MCF 10A (cell line): Measurements from ENCODE around the gene BCAT1. TPM values are rescaled to one million over a fixed set of nuclear protein-coding genes. Genes with fewer than 3 reads are reported as not detected.
"Not testable (repeated sequence)": the region's sequence is repeated elsewhere in the genome, so short reads cannot be mapped to it uniquely, and the experiment has no call there.

ENCODE experiments used
- BruUV-seq: library from RNA; stranded (reverse); fragments of 400-500 nt; replicated peaks from 2 replicates; lab custom pipeline; 2021; lab: Mats Ljungman, UMichigan
- CTCF ChIA-PET: fragments of 300-600 bp; sonication (Branson Sonifier 250); formaldehyde crosslinking; extraction: SDS; loops from one replicate; lab custom pipeline; 2021; ENCODE audit warnings: antibody characterized with exemption, inconsistent platforms; lab: Yijun Ruan, JAX
- POLR2A ChIA-PET: fragments of 300-600, 350-650 bp; sonication (Branson Sonifier 250); formaldehyde crosslinking; extraction: SDS; loops from one replicate; lab custom pipeline; 2020; ENCODE audit warnings: antibody characterized with exemption, inconsistent platforms; lab: Yijun Ruan, JAX
- DNase-seq: peaks from one replicate; pipeline ENCODE4 v3.0.0-alpha.2; 2018; ENCODE audit not compliant: unreplicated experiment
- H3K27ac Mint-ChIP-seq: one replicate; pipeline ENCODE4 v1.8.0; 2022; ENCODE audit warnings: mild to moderate bottlenecking, low read depth, mixed read lengths; ENCODE audit not compliant: unreplicated experiment
- H3K27me3 Mint-ChIP-seq: one replicate; pipeline ENCODE4 v1.8.0; 2022; ENCODE audit warnings: mixed read lengths; ENCODE audit not compliant: insufficient read depth, unreplicated experiment
- H3K36me3 Mint-ChIP-seq: one replicate; pipeline ENCODE4 v1.8.0; 2022; ENCODE audit warnings: mild to moderate bottlenecking, moderate library complexity, mixed read lengths; ENCODE audit not compliant: insufficient read depth, unreplicated experiment
- H3K4me1 Mint-ChIP-seq: one replicate; pipeline ENCODE4 v1.8.0; 2022; ENCODE audit warnings: mixed read lengths; ENCODE audit not compliant: insufficient read depth, unreplicated experiment
- H3K4me3 Mint-ChIP-seq: one replicate; pipeline ENCODE4 v1.8.0; 2022; ENCODE audit warnings: mild to moderate bottlenecking, moderate library complexity, mixed read lengths; ENCODE audit not compliant: unreplicated experiment
- H3K9me3 Mint-ChIP-seq: one replicate; pipeline ENCODE4 v1.8.0; 2022; ENCODE audit warnings: mixed read lengths; ENCODE audit not compliant: unreplicated experiment
- intact Hi-C: fragments of 100-400 bp; cut with micrococcal nuclease; formaldehyde crosslinking; loops from 2 replicates; pipeline ENCODE4 v1.14.1; 2022
- total RNA-seq: library from RNA; stranded (reverse); gene quantifications from 2 replicates; pipeline ENCODE4 v1.2.3, GENCODE V29; 2022
- TF ChIP-seq, protein P1 (sequence below): fragments of 200-600 bp; IDR thresholded peaks from one replicate; pipeline ENCODE4 v1.8.0; 2022; ENCODE audit warnings: antibody characterized with exemption, mild to moderate bottlenecking; ENCODE audit not compliant: unreplicated experiment

Gene BCAT1
- total RNA-seq, 1 experiment from 2014 or later: 0.12 TPM

- H3K4me1 Mint-ChIP-seq: peaks cover 18% of the 10 kb centered on the region
- ChIA-PET POLR2A (interaction anchor here (1.1 to 1.8 kb wide), 2 partner anchors 13 to 301 kb away, joined by 3 to 6 read pairs; no protein-coding TSS in a partner anchor), CTCF (interaction anchor here (0.5 to 4.5 kb wide), 14 partner anchors 12 to 1378 kb away, joined by 3 to 20 read pairs (median 4); no protein-coding TSS in a partner anchor)
- DNase-seq: no peak
- no TSS peak for BruUV-seq
- intact Hi-C loops: loop anchor here (10.0 kb wide), 1 partner anchor 141 kb away; no protein-coding TSS in a partner anchor
- no peaks in the 10 kb centered on the region for H3K9me3 Mint-ChIP-seq
- H3K27me3 Mint-ChIP-seq: no peaks in the 10 kb centered on the region
- TF ChIP-seq, protein P1, sequence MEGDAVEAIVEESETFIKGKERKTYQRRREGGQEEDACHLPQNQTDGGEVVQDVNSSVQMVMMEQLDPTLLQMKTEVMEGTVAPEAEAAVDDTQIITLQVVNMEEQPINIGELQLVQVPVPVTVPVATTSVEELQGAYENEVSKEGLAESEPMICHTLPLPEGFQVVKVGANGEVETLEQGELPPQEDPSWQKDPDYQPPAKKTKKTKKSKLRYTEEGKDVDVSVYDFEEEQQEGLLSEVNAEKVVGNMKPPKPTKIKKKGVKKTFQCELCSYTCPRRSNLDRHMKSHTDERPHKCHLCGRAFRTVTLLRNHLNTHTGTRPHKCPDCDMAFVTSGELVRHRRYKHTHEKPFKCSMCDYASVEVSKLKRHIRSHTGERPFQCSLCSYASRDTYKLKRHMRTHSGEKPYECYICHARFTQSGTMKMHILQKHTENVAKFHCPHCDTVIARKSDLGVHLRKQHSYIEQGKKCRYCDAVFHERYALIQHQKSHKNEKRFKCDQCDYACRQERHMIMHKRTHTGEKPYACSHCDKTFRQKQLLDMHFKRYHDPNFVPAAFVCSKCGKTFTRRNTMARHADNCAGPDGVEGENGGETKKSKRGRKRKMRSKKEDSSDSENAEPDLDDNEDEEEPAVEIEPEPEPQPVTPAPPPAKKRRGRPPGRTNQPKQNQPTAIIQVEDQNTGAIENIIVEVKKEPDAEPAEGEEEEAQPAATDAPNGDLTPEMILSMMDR: no peak
- H3K4me3 Mint-ChIP-seq: no peak overlapping the region
- no peaks in the 10 kb centered on the region for H3K36me3 Mint-ChIP-seq
- no peak overlapping the region for H3K27ac Mint-ChIP-seq
These were observed 94.9 kb downstream of the BCAT1 start for GRCh38 chr12:24854017-24854416.

GRCh38 chr12:24853588-24853987 is 95.3 kb downstream of the BCAT1 start:
- no peaks in the 10 kb centered on the region for H3K27me3 Mint-ChIP-seq
- intact Hi-C loops: loop anchor here (2.0 to 10.0 kb wide), 2 partner anchors 141 to 277 kb away; no protein-coding TSS in a partner anchor
- POLR2A ChIA-PET: interaction anchor here (1.8 kb wide), 1 partner anchor 12 kb away, joined by 6 read pairs; no protein-coding TSS in a partner anchor
- H3K4me1 Mint-ChIP-seq: peaks cover 18% of the 10 kb centered on the region
- DNase-seq: peak; percentile 46
- H3K36me3 Mint-ChIP-seq: no peaks in the 10 kb centered on the region
- CTCF ChIA-PET: interaction anchor here (0.5 to 4.5 kb wide), 12 partner anchors 13 to 1377 kb away, joined by 3 to 20 read pairs (median 4); no protein-coding TSS in a partner anchor
- no peaks in the 10 kb centered on the region for H3K9me3 Mint-ChIP-seq
- H3K4me3 Mint-ChIP-seq: no peak overlapping the region
- no TSS peak for BruUV-seq
- no peak overlapping the region for H3K27ac Mint-ChIP-seq
- TF ChIP-seq, protein P1: no peak

DNA sequence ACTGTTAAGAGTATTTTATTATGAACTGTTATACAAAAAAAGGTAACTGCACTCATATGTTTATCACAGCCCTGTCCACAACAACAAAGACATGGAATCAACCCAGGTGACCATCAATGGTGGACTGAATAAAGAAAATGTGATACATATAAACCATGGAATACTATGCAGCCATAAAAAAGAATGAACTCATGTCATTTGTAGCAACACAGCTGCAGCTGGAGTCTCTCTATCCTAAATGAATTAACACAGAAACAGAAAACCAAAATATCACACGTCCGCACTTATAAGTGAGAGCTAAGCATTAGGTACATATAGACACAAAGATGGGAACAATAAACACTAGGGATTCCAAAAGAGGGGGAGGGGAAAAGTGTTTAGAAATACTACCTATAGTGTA is 95.8 kb downstream of the BCAT1 start:
- Mint-ChIP-seq H3K36me3 (no peaks in the 10 kb centered on the region), H3K27me3 (no peaks in the 10 kb centered on the region), H3K4me1 (peaks cover 18% of the 10 kb centered on the region), H3K4me3 (no peak overlapping the region), H3K27ac (no peak overlapping the region), H3K9me3 (no peaks in the 10 kb centered on the region)
- ChIA-PET POLR2A (interaction anchor here (1.0 to 1.8 kb wide), 2 partner anchors 12 to 302 kb away, joined by 3 to 6 read pairs; no protein-coding TSS in a partner anchor), CTCF (interaction anchor here (0.5 to 4.5 kb wide), 11 partner anchors 12 to 1377 kb away, joined by 3 to 20 read pairs (median 4); no protein-coding TSS in a partner anchor)
- TF ChIP-seq, protein P1: no peak
- DNase-seq: no peak
- BruUV-seq: no TSS peak
- intact Hi-C loops: loop anchor here (2.0 to 10.0 kb wide), 2 partner anchors 142 to 278 kb away; no protein-coding TSS in a partner anchor

GRCh38 chr12:24852420-24852819 is 96.5 kb downstream of the BCAT1 start:
- no peak overlapping the region for H3K27ac Mint-ChIP-seq

GRCh38 chr12:24851883-24852282 is 97.0 kb downstream of the BCAT1 start:
- H3K27me3 Mint-ChIP-seq, DNase-seq, BruUV-seq, H3K9me3 Mint-ChIP-seq, H3K4me3 Mint-ChIP-seq, H3K36me3 Mint-ChIP-seq: not testable (repeated sequence)
- POLR2A ChIA-PET: interaction anchor here (0.7 kb wide), 1 partner anchor 824 kb away, joined by 3 read pairs; no protein-coding TSS in a partner anchor
- CTCF ChIA-PET: interaction anchor here (0.5 to 4.5 kb wide), 12 partner anchors 9 to 370 kb away, joined by 3 to 20 read pairs (median 3); no protein-coding TSS in a partner anchor
- intact Hi-C loops: loop anchor here (2.0 to 10.0 kb wide), 2 partner anchors 143 to 279 kb away; no protein-coding TSS in a partner anchor
- Mint-ChIP-seq H3K4me1 (peaks cover 18% of the 10 kb centered on the region), H3K27ac (peak overlapping the region; percentile 10)

More at GRCh38 chr12:24852420-24852819, 96.5 kb downstream of the BCAT1 start:
- TF ChIP-seq, protein P1: peak; percentile 42
- intact Hi-C loops: loop anchor here (2.0 to 10.0 kb wide), 2 partner anchors 142 to 278 kb away; no protein-coding TSS in a partner anchor
- CTCF ChIA-PET: interaction anchor here (0.5 to 4.5 kb wide), 11 partner anchors 11 to 369 kb away, joined by 3 to 20 read pairs (median 4); no protein-coding TSS in a partner anchor
- no peak overlapping the region for H3K4me3 Mint-ChIP-seq
- H3K9me3 Mint-ChIP-seq: no peaks in the 10 kb centered on the region
- BruUV-seq: no TSS peak
- POLR2A ChIA-PET: interaction anchor here (1.0 kb wide), 1 partner anchor 303 kb away, joined by 3 read pairs; no protein-coding TSS in a partner anchor
- no peaks in the 10 kb centered on the region for H3K27me3 Mint-ChIP-seq
- peaks cover 18% of the 10 kb centered on the region for H3K4me1 Mint-ChIP-seq
- DNase-seq: no peak
- H3K36me3 Mint-ChIP-seq: no peaks in the 10 kb centered on the region
